GM12878 (cell line): ENCODE results near the gene C1QL1.

ENCODE experiments used
- BACH1 ChIP-seq: fragments of 450-650 bp; IDR thresholded peaks from 2 replicates; pipeline ENCODE4 v1.6.1; 2017; ENCODE audit warnings: mild to moderate bottlenecking, borderline replicate concordance
- EGR1 ChIP-seq, 2 experiments: IDR thresholded peaks; 1 replicate in 1 of 2; 2 replicates in 1 of 2; pipeline ENCODE4 v1.6.1; 2011 to 2012; ENCODE audit warnings: low read depth in 2 of 2, low read length in 2 of 2, borderline replicate concordance in 1 of 2, mild to moderate bottlenecking in 1 of 2, moderate library complexity in 1 of 2
- IRF3 ChIP-seq: fragments of 450-650 bp; IDR thresholded peaks from 2 replicates; pipeline ENCODE4 v1.6.1; 2014; ENCODE audit warnings: mild to moderate bottlenecking
- NFYB ChIP-seq: IDR thresholded peaks from 2 replicates; pipeline ENCODE4 v1.6.1; 2011; ENCODE audit warnings: low read depth, mild to moderate bottlenecking, low read length, improper control_type of control experiment, moderate library complexity; ENCODE audit not compliant: insufficient read depth
- RELA ChIP-seq: fragments of 450-650 bp; IDR thresholded peaks from 2 replicates; pipeline ENCODE4 v1.8.0; 2014; ENCODE audit warnings: borderline replicate concordance; ENCODE audit not compliant: partially characterized antibody

- TF ChIP-seq NFYB (no peak), BACH1 (no peak), RELA (no peak), IRF3 (no peak), EGR1 (IDR thresholded peaks at IDR 0.05; ENCODE audit: borderline replicate concordance in 1 of 2, low read depth in 2 of 2, low read length in 2 of 2) (no peak)
Observed at GRCh38 chr17:44940768-44941167, 27.3 kb downstream of the C1QL1 start.
